GM19372 (cell line): Measurements from ENCODE around the gene DENND4B.
"Not testable (repeated sequence)": the region's sequence is repeated elsewhere in the genome, so short reads cannot be mapped to it uniquely, and the experiment has no call there.

Source experiments
- ATAC-seq: cut with Tn5 transposase; IDR thresholded peaks from one replicate; pipeline ENCODE4 v1.9.1; 2021; ENCODE audit warnings: mild to moderate bottlenecking, low read depth, moderate library complexity; ENCODE audit not compliant: unreplicated experiment

Gene DENND4B

DNA sequence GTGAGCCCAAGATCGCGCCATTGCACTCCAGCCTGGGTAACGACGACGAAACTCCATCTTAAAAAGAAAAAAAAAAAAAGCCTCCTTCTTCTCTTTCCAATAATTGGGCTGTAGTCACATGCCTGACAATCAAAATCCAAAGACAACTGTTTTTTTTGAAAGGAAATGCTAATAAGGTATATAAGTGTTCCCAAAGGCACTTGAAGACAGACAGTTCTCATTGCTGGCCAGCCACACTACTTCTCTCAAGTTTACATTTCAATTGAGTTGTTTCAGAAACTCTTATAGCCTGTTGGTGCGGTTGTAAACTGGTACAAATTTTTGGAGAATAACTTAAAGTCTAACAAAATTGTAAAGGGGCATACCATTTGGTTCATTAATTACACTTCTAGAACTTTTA is 47.0 kb downstream of the DENND4B start:
- ATAC-seq, result no peak

- ATAC-seq, result not testable (repeated sequence)
These were observed 50.7 kb downstream of the DENND4B start for GRCh38 chr1:153895866-153896265.

- not testable (repeated sequence) for ATAC-seq
These were observed 55.5 kb downstream of the DENND4B start for GRCh38 chr1:153891042-153891441.

GRCh38 chr1:153888533-153888932 is 58.0 kb downstream of the DENND4B start:
- no peak for ATAC-seq

- no peak for ATAC-seq
These were observed 60.4 kb downstream of the DENND4B start for GRCh38 chr1:153886127-153886526.

GRCh38 chr1:153883223-153883622 is 63.3 kb downstream of the DENND4B start:
- ATAC-seq, result no peak

DNA sequence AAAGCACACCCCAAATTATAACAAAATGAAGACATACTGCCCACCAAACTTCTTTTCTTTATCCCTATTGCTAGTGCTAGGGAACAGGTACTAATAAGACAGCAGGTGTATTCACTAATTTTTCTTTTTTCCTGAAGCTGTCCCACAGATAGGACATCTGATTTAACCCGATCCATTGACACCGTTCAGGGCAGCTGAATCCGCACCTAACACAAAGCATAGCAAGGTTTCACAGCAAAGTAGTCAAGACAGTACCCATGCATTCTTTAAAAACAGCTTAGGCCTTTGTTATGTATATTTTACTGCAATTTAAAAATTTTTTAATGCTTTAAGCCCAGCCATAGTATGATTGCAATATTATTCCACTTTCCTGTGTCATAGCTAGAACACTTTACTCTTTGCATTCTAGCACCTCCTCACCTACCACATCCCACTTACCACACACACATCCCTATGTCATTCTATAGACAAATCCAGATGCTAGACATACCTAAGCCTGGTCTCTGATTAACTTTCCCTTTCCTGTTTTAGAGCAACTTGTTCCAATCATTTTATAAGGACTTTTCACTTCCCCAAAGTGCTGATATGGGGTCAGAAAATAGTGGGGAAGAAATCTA is 64.1 kb downstream of the DENND4B start:
- ATAC-seq, result no peak

DNA sequence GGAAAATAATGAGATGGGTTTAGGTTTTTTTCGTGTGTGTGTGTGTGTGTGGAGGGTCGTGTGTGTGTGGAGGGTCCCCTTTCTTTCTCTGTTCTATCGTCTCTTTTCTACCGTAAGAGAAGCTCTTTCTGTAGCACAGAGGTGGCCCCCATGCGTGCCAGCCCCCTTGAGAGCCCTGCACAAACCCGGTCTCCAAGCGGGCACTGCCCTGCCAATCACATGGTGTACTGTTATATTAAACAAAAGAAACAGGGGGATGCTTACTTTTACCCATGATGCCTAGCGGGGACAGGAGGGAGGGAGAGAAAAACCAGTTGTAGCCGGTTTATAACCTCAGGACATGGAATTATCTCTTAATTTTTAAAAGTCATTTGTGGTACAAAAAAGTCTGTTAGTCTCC is 64.8 kb downstream of the DENND4B start:
- ATAC-seq, result no peak

DNA sequence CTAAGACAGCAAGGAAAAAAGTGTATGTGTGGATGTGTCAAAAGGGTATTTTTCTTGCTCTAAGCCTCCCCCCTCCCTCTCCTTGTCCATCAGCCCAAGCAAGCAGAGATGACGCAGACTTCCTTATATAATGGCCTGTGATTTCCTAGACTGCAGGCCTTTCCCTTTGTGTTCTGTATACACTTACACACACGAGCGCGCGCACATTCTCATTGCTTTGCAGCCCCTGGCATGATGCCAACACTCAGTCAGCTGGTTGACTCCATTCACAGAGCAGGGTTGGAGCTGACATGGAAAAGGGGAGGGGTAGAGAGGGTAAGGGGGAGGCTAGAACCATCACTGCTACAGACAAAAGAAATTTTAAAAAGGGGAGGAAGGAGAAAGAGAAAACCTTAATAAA is 65.6 kb downstream of the DENND4B start:
- ATAC-seq, result no peak

DNA sequence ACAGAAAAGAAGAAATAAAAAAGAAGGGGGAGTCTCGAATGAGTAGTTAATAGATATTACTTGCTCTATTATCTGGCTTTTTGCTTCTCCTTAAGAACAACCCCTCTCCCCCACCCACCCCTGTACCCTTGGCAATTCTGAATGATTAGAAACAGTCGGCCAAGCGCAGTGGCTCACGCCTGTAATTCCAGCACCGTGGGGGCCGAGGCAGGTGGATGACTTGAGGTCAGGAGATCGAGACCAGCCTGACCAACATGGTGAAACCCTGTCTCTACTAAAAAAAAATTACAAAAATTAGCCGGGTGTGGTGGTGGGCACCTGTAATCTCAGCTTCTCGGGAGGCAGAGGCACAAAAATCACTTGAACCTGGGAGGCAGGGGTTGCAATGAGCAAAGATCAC is 66.5 kb downstream of the DENND4B start:
- ATAC-seq, result no peak
